Lung (tissue), 12 donors: ENCODE results near the gene OR1L8. TPM values are rescaled to one million over a fixed set of nuclear protein-coding genes. Genes with fewer than 3 reads are reported as not detected.

Experiments
- ATAC-seq: fragments of 200-7000 bp; cut with Tn5 transposase; one replicate; pipeline ENCODE4 v1.9.1; 2020; ENCODE audit warnings: moderate number of reproducible peaks; ENCODE audit not compliant: insufficient read depth, low FRiP score
- DNase-seq, 3 donors: peaks; one replicate each; pipeline ENCODE4 v3.0.0-alpha.2; 2013 to 2017
- H3K27ac ChIP-seq, 2 donors: one replicate each; pipeline ENCODE4 v1.5.1; 2013; ENCODE audit warnings: mild to moderate bottlenecking in 2 of 2, moderate library complexity in 2 of 2, control low read depth in 1 of 2, inconsistent platforms in 1 of 2, low read depth in 1 of 2, low read length in 1 of 2
- H3K27me3 ChIP-seq, 3 donors: one replicate each; pipeline ENCODE4 v1.5.1; 2013; ENCODE audit warnings: low read length in 2 of 3; ENCODE audit not compliant: control insufficient read depth in 3 of 3, insufficient read depth in 3 of 3
- H3K36me3 ChIP-seq, 4 donors: one replicate each; pipeline ENCODE4 v1.5.1; 2013; ENCODE audit warnings: low read length in 4 of 4, mild to moderate bottlenecking in 1 of 4, moderate library complexity in 1 of 4; ENCODE audit not compliant: control insufficient read depth in 4 of 4, insufficient read depth in 4 of 4
- H3K4me1 ChIP-seq, 5 donors: one replicate each; pipeline ENCODE4 v1.5.1; 2013; ENCODE audit warnings: low read length in 5 of 5, mild to moderate bottlenecking in 2 of 5, moderate library complexity in 1 of 5; ENCODE audit not compliant: control insufficient read depth in 5 of 5, insufficient read depth in 5 of 5
- H3K4me3 ChIP-seq: one replicate; pipeline ENCODE4 v1.5.1; 2013; ENCODE audit warnings: mild to moderate bottlenecking, control low read depth, moderate library complexity
- H3K9ac ChIP-seq, 2 donors: one replicate each; pipeline ENCODE4 v1.5.1; 2013; ENCODE audit warnings: low read length in 2 of 2, control low read depth in 1 of 2; ENCODE audit not compliant: insufficient read depth in 1 of 2
- H3K9me3 ChIP-seq, 4 donors: one replicate each; pipeline ENCODE4 v1.5.1; 2013; ENCODE audit warnings: low read length in 3 of 4, mild to moderate bottlenecking in 1 of 4, moderate library complexity in 1 of 4; ENCODE audit not compliant: control insufficient read depth in 4 of 4, insufficient read depth in 3 of 4
- CTCF ChIP-seq: IDR thresholded peaks from 2 replicates; pipeline ENCODE4 v1.5.1; 2012; ENCODE audit warnings: mild to moderate bottlenecking; ENCODE audit errors: control extremely low read depth, extremely low read depth
- WGBS, 2 donors: extraction: QIAGEN DNeasy Blood & Tissue Kit; methylation state at CpG; one replicate each; pipeline ENCODE4 v1.1.7; 2013; 5-methylcytosine and 5-hydroxymethylcytosine counted together
- polyA plus RNA-seq, 2 donors: library from polyadenylated mRNA; stranded (reverse); fragments of 200-250 nt; gene quantifications; one replicate each; pipeline ENCODE4 v1.2.1, GENCODE V29; 2013
- total RNA-seq, 2 donors: library from RNA; depleted of rRNA in 1 of 2; stranded (reverse); fragments of >200 nt in 1 of 2; gene quantifications; one replicate each; pipeline ENCODE4 v1.2.1, GENCODE V29; 2014 to 2021
- donor health status: control.
- donor health status: control.
- donor health status: Bipolar disorder and iron deficiency.
- donor health status: healthy.
- donor health status: DM: yes; HTN: yes; CAD: no.

Gene OR1L8
- total and polyA plus RNA-seq, 4 donors, result 0.16 to 0.37 (median 0.20) TPM; not detected in 1

- no peak overlapping the region for H3K9ac ChIP-seq
- peaks cover 0 to 2% (median 0%) of the 10 kb centered on the region in 3 donors for H3K27me3 ChIP-seq
These were observed 63.8 kb downstream of the OR1L8 start for GRCh38 chr9:122519376-122519775.

GRCh38 chr9:122518841-122519240 lies 64.3 kb downstream of the OR1L8 start, which contains the start of gene OR1J4:
OR1J4 (plus strand) TSS chr9:122519141; CDS start chr9:122519141, 0 bp downstream.
- Histone ChIP-seq H3K9me3 (no peaks in the 10 kb centered on the region), H3K9ac (no peak within 1 kb of the TSS), H3K27ac (no peak within 1 kb of the TSS), H3K36me3 (no peaks in the 10 kb centered on the region), H3K4me3 (no peak within 1 kb of the TSS), H3K4me1 (no peaks in the 10 kb centered on the region), H3K27me3 (peaks cover 0 to 2% (median 0%) of the 10 kb centered on the region in 3 donors)
- 71 to 83% methylated on average over 4 of the region's 4 CpGs for WGBS, 2 donors
- TF ChIP-seq CTCF, result no peak
- ATAC-seq, result no peak
- no peak for DNase-seq

More at GRCh38 chr9:122519376-122519775, 63.8 kb downstream of the OR1L8 start:
- 88 to 99% methylated on average over 3 of the region's 3 CpGs for WGBS, 2 donors
- DNase-seq, result no peak
- H3K4me1 ChIP-seq, result no peaks in the 10 kb centered on the region
- no peaks in the 10 kb centered on the region for H3K9me3 ChIP-seq
- no peak for ATAC-seq
- H3K27ac ChIP-seq, result no peak overlapping the region
- no peak overlapping the region for H3K4me3 ChIP-seq
- no peak for TF ChIP-seq CTCF
- H3K36me3 ChIP-seq, result no peaks in the 10 kb centered on the region

DNA sequence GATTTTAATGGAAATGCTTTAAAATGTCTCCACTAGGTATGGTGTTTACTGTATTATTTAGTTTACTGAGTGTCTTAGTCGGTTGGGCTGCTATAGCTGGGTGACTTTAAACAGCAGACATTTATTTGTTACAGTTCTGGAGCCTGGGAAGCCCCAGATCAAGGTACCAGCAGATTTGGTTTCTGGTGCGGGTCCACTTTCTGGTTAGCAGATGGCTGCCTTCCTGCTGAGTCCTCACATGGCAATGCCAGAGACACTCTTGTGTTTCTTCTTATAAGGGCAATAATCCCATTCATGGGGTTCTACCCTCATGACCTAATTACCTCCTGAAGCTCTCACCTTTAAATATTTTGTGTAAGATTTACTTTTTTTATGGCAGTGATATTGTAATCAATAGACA lies 65.0 kb downstream of the OR1L8 start:
- no peak for TF ChIP-seq CTCF
- no peak overlapping the region for H3K27ac ChIP-seq
- WGBS, 2 donors, result 55 to 58% methylated on average over 2 of the region's 2 CpGs
- H3K36me3 ChIP-seq, result no peaks in the 10 kb centered on the region
- H3K27me3 ChIP-seq, result peaks cover 0 to 2% (median 0%) of the 10 kb centered on the region in 3 donors
- no peaks in the 10 kb centered on the region for H3K9me3 ChIP-seq
- DNase-seq, result no peak
- H3K4me3 ChIP-seq, result no peak overlapping the region
- no peaks in the 10 kb centered on the region for H3K4me1 ChIP-seq
- no peak overlapping the region for H3K9ac ChIP-seq
- no peak for ATAC-seq

Other genes with a start within 250 kb of the OR1L8 start
- gene PTGS1, start 212.4 kb downstream of the OR1L8 start, total RNA-seq, result 10 to 100 TPM in 1 of 2 donors, 1 to 10 TPM in 1; 4.9 to 12.8 TPM
- gene PTGS1, start 212.4 kb downstream of the OR1L8 start, polyA plus RNA-seq, result 1 to 10 TPM; 2.9 to 5.1 TPM
- gene OR1J1, start 105.5 kb downstream of the OR1L8 start, total RNA-seq, result not detected
- not detected for gene OR1J1, start 105.5 kb downstream of the OR1L8 start, polyA plus RNA-seq
- not detected for gene OR1J2, start 72.6 kb downstream of the OR1L8 start, total RNA-seq
- gene OR1J2, start 72.6 kb downstream of the OR1L8 start, polyA plus RNA-seq, result not detected
- gene OR1J4, start 64.2 kb downstream of the OR1L8 start, total RNA-seq, result not detected
- not detected for gene OR1J4, start 64.2 kb downstream of the OR1L8 start, polyA plus RNA-seq
- not detected for gene OR1N1, start 56.1 kb downstream of the OR1L8 start, total RNA-seq
- not detected for gene OR1N1, start 56.1 kb downstream of the OR1L8 start, polyA plus RNA-seq
- not detected for gene OR1N2, start 30.3 kb downstream of the OR1L8 start, total RNA-seq
- gene OR1N2, start 30.3 kb downstream of the OR1L8 start, polyA plus RNA-seq, result not detected
- gene OR1Q1, start 31.4 kb upstream of the OR1L8 start, total RNA-seq, result not detected
- not detected for gene OR1Q1, start 31.4 kb upstream of the OR1L8 start, polyA plus RNA-seq
- gene OR1B1, start 74.2 kb upstream of the OR1L8 start, total RNA-seq, result under 1 TPM; 0.26 to 0.28 TPM
- gene OR1B1, start 74.2 kb upstream of the OR1L8 start, polyA plus RNA-seq, result not detected
- not detected for gene OR1L1, start 78.3 kb upstream of the OR1L8 start, total RNA-seq
- not detected for gene OR1L1, start 78.3 kb upstream of the OR1L8 start, polyA plus RNA-seq
- gene OR1L3, start 91.7 kb upstream of the OR1L8 start, total RNA-seq, result not detected
- gene OR1L3, start 91.7 kb upstream of the OR1L8 start, polyA plus RNA-seq, result not detected
- gene OR1L4, start 140.6 kb upstream of the OR1L8 start, total RNA-seq, result not detected
- gene OR1L4, start 140.6 kb upstream of the OR1L8 start, polyA plus RNA-seq, result not detected
- gene OR1L6, start 158.9 kb upstream of the OR1L8 start, total RNA-seq, result not detected
- not detected for gene OR1L6, start 158.9 kb upstream of the OR1L8 start, polyA plus RNA-seq
- gene OR5C1, start 205.5 kb upstream of the OR1L8 start, total RNA-seq, result not detected
- not detected for gene OR5C1, start 205.5 kb upstream of the OR1L8 start, polyA plus RNA-seq
- gene OR1K1, start 216.7 kb upstream of the OR1L8 start, total RNA-seq, result not detected
- gene OR1K1, start 216.7 kb upstream of the OR1L8 start, polyA plus RNA-seq, result not detected
- 10 to 100 TPM; 19.6 to 30.2 TPM for gene PDCL, start 245.2 kb upstream of the OR1L8 start, total RNA-seq
- 10 to 100 TPM; 10.2 to 11.6 TPM for gene PDCL, start 245.2 kb upstream of the OR1L8 start, polyA plus RNA-seq